Right atrium auricular region (tissue), 2 donors: Measurements from ENCODE around the gene MPIG6B. TPM values are rescaled to one million over a fixed set of nuclear protein-coding genes. Genes with fewer than 3 reads are reported as not detected.

Source experiments
- DNase-seq: peaks from one replicate; pipeline ENCODE4 v3.0.0-alpha.2; 2019; ENCODE audit warnings: low spot score
- H3K27ac ChIP-seq, 2 donors: fragments of 200-600 bp; sonication (generic); 1 replicate in 1 of 2; 2 replicates in 1 of 2; pipeline ENCODE4 v1.5.1; 2016 to 2019
- H3K27me3 ChIP-seq, 2 donors: fragments of 200-600 bp; sonication (generic); one replicate each; pipeline versions ENCODE4 v1.5.1 to v1.6.0; 2017 to 2019
- H3K36me3 ChIP-seq: fragments of 200-600 bp; sonication (generic); one replicate; pipeline ENCODE4 v1.5.1; 2016
- H3K4me1 ChIP-seq, 2 donors: fragments of 200-600 bp; sonication (generic); one replicate each; pipeline versions ENCODE4 v1.5.1 to v1.6.0; 2017 to 2019
- H3K4me3 ChIP-seq, 2 donors: fragments of 200-600 bp; sonication (generic); 1 replicate in 1 of 2; 2 replicates in 1 of 2; pipeline ENCODE4 v1.5.1; 2017 to 2019; ENCODE audit warnings: mild to moderate bottlenecking in 1 of 2, moderate library complexity in 1 of 2
- H3K9me3 ChIP-seq, 2 donors: fragments of 200-600 bp; sonication (generic); one replicate each; pipeline ENCODE4 v1.5.1; 2019
- CTCF ChIP-seq, 2 donors: fragments of 200-600 bp; sonication (generic); IDR thresholded peaks; one replicate each; pipeline ENCODE4 v1.5.1; 2019; ENCODE audit warnings: antibody characterized with exemption in 2 of 2
- total RNA-seq, 2 donors: library from RNA; depleted of rRNA; stranded (reverse); fragments of >200 nt; gene quantifications; one replicate each; pipeline ENCODE4 v1.1.0, GENCODE V29; 2016

MPIG6B gene
- total RNA-seq, 2 donors from 2014 or later = 0.55 TPM; not detected in 1

GRCh38 chr6:31765910-31766794 lies 43.0 kb downstream of the MPIG6B start:
- peaks cover 0 to 4% of the 10 kb centered on the region in 2 donors for H3K4me1 ChIP-seq
- no peaks in the 10 kb centered on the region for H3K9me3 ChIP-seq
- H3K36me3 ChIP-seq = no peaks in the 10 kb centered on the region
- H3K27ac ChIP-seq = no peak overlapping the region
- H3K4me3 ChIP-seq = peak overlapping the region in 1 of 2 donors; percentile 34
- H3K27me3 ChIP-seq = no peaks in the 10 kb centered on the region
- DNase-seq = no peak
- TF ChIP-seq CTCF (IDR thresholded peaks at IDR 0.05) = no peak

GRCh38 chr6:31767096-31767645 lies 44.0 kb downstream of the MPIG6B start:
- TF ChIP-seq CTCF (IDR thresholded peaks at IDR 0.05) = no peak
- no peak for DNase-seq
- H3K4me1 ChIP-seq = peaks cover 0 to 4% of the 10 kb centered on the region in 2 donors

GRCh38 chr6:31768363-31769257 lies 45.4 kb downstream of the MPIG6B start:
- Histone ChIP-seq H3K36me3 (no peaks in the 10 kb centered on the region), H3K27me3 (no peaks in the 10 kb centered on the region), H3K27ac (no peak overlapping the region), H3K4me1 (peaks cover 0 to 4% of the 10 kb centered on the region in 2 donors), H3K9me3 (no peaks in the 10 kb centered on the region), H3K4me3 (no peak overlapping the region)
- TF ChIP-seq CTCF (IDR thresholded peaks at IDR 0.05) = no peak
- DNase-seq = no peak

More at GRCh38 chr6:31767096-31767645, 44.0 kb downstream of the MPIG6B start:
- H3K4me3 ChIP-seq = no peak overlapping the region
- no peak overlapping the region for H3K27ac ChIP-seq
- H3K36me3 ChIP-seq = no peaks in the 10 kb centered on the region
- no peaks in the 10 kb centered on the region for H3K9me3 ChIP-seq
- H3K27me3 ChIP-seq = no peaks in the 10 kb centered on the region

- peak; percentile 44 to 75 for TF ChIP-seq CTCF (IDR thresholded peaks at IDR 0.05)
- DNase-seq = peak; percentile 67
- H3K4me3 ChIP-seq = no peak overlapping the region
- no peaks in the 10 kb centered on the region for H3K36me3 ChIP-seq
- H3K27me3 ChIP-seq = no peaks in the 10 kb centered on the region
- no peaks in the 10 kb centered on the region for H3K9me3 ChIP-seq
- H3K4me1 ChIP-seq = peaks cover 0 to 4% of the 10 kb centered on the region in 2 donors
- H3K27ac ChIP-seq = no peak overlapping the region
These were observed 46.7 kb downstream of the MPIG6B start for GRCh38 chr6:31769684-31770371.

GRCh38 chr6:31770860-31771259 lies 47.7 kb downstream of the MPIG6B start:
- Histone ChIP-seq H3K36me3 (no peaks in the 10 kb centered on the region), H3K4me3 (no peak overlapping the region)

More at GRCh38 chr6:31770860-31771259, 47.7 kb downstream of the MPIG6B start:
- no peaks in the 10 kb centered on the region for H3K27me3 ChIP-seq
- TF ChIP-seq CTCF (IDR thresholded peaks at IDR 0.05) = no peak
- no peak overlapping the region for H3K27ac ChIP-seq
- H3K9me3 ChIP-seq = no peaks in the 10 kb centered on the region
- no peak for DNase-seq
- peaks cover 0 to 3% of the 10 kb centered on the region in 2 donors for H3K4me1 ChIP-seq
